Measurements from ENCODE around the gene TNPO3.

DNA sequence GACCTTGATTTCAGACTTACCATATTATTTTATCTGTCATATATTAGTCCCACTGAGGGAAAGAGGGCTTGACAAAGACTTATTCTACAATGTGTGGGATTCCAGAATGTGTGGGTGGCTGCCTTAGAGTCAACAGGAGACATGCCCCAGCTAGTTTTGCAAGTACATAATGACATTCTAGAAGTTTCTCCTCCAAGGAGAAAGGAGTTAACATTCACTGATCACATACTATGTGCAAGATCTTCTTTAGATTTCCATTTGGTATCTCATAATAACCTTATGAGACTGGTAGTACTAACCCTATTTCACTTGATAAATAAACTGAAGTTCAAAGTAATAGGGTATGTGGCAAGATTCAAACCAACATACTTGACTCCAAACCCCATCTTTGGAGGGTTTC, 92.0 kb downstream of the TNPO3 start:
- TF ChIP-seq, protein P1, sequence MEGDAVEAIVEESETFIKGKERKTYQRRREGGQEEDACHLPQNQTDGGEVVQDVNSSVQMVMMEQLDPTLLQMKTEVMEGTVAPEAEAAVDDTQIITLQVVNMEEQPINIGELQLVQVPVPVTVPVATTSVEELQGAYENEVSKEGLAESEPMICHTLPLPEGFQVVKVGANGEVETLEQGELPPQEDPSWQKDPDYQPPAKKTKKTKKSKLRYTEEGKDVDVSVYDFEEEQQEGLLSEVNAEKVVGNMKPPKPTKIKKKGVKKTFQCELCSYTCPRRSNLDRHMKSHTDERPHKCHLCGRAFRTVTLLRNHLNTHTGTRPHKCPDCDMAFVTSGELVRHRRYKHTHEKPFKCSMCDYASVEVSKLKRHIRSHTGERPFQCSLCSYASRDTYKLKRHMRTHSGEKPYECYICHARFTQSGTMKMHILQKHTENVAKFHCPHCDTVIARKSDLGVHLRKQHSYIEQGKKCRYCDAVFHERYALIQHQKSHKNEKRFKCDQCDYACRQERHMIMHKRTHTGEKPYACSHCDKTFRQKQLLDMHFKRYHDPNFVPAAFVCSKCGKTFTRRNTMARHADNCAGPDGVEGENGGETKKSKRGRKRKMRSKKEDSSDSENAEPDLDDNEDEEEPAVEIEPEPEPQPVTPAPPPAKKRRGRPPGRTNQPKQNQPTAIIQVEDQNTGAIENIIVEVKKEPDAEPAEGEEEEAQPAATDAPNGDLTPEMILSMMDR (IDR thresholded peaks at IDR 0.05; ENCODE audit: low read depth, low read length) = no peak
- TF ChIP-seq EZH2phosphoT487 (IDR thresholded peaks at IDR 0.05; ENCODE audit: low read depth) = no peak

All from OCI-LY3 (cell line).